ENCODE data around the gene SNAPC4. TPM values are rescaled to one million over a fixed set of nuclear protein-coding genes. Genes with fewer than 3 reads are reported as not detected.

SNAPC4 gene
- total RNA-seq, 1 donor from 2014 or later: 13.5 TPM

- no peak for DNase-seq (ENCODE audit: low spot score)
- Mint-ChIP-seq H3K27me3 (ENCODE audit: unreplicated experiment) (peaks cover 1% of the 10 kb centered on the region), H3K36me3 (ENCODE audit: low read depth, unreplicated experiment) (peaks cover 17% of the 10 kb centered on the region), H3K4me1 (ENCODE audit: unreplicated experiment) (no peaks in the 10 kb centered on the region), H3K9me3 (ENCODE audit: unreplicated experiment) (no peaks in the 10 kb centered on the region), H3K4me3 (ENCODE audit: unreplicated experiment) (no peak overlapping the region), H3K27ac (ENCODE audit: unreplicated experiment) (no peak overlapping the region)
- no peak for TF ChIP-seq CTCF (IDR thresholded peaks at IDR 0.05; ENCODE audit: unreplicated experiment)
Measured at GRCh38 chr9:136380381-136380780, 19.6 kb downstream of the SNAPC4 start.

GRCh38 chr9:136379891-136380290 lies 20.1 kb downstream of the SNAPC4 start:
- no peak overlapping the region for H3K4me3 Mint-ChIP-seq (ENCODE audit: unreplicated experiment)
- no peak overlapping the region for H3K27ac Mint-ChIP-seq (ENCODE audit: unreplicated experiment)
- no peak for DNase-seq (ENCODE audit: low spot score)
- TF ChIP-seq CTCF (IDR thresholded peaks at IDR 0.05; ENCODE audit: unreplicated experiment): no peak
- peaks cover 14% of the 10 kb centered on the region for H3K36me3 Mint-ChIP-seq (ENCODE audit: low read depth, unreplicated experiment)
- H3K4me1 Mint-ChIP-seq (ENCODE audit: unreplicated experiment): no peaks in the 10 kb centered on the region
- H3K9me3 Mint-ChIP-seq (ENCODE audit: unreplicated experiment): no peaks in the 10 kb centered on the region
- H3K27me3 Mint-ChIP-seq (ENCODE audit: unreplicated experiment): peaks cover 3% of the 10 kb centered on the region

- no peaks in the 10 kb centered on the region for H3K9me3 Mint-ChIP-seq (ENCODE audit: unreplicated experiment)
- peaks cover 9% of the 10 kb centered on the region for H3K36me3 Mint-ChIP-seq (ENCODE audit: low read depth, unreplicated experiment)
- H3K4me3 Mint-ChIP-seq (ENCODE audit: unreplicated experiment): no peak overlapping the region
- H3K27me3 Mint-ChIP-seq (ENCODE audit: unreplicated experiment): peaks cover 6% of the 10 kb centered on the region
- H3K4me1 Mint-ChIP-seq (ENCODE audit: unreplicated experiment): no peaks in the 10 kb centered on the region
- no peak overlapping the region for H3K27ac Mint-ChIP-seq (ENCODE audit: unreplicated experiment)
- TF ChIP-seq CTCF (IDR thresholded peaks at IDR 0.05; ENCODE audit: unreplicated experiment): no peak
- DNase-seq (ENCODE audit: low spot score): no peak
Measured at GRCh38 chr9:136379401-136379800, 20.6 kb downstream of the SNAPC4 start.

- H3K4me3 Mint-ChIP-seq (ENCODE audit: unreplicated experiment): no peak overlapping the region
- peaks cover 4% of the 10 kb centered on the region for H3K36me3 Mint-ChIP-seq (ENCODE audit: low read depth, unreplicated experiment)
- no peak for DNase-seq (ENCODE audit: low spot score)
- TF ChIP-seq CTCF (IDR thresholded peaks at IDR 0.05; ENCODE audit: unreplicated experiment): no peak
- H3K27me3 Mint-ChIP-seq (ENCODE audit: unreplicated experiment): peaks cover 6% of the 10 kb centered on the region
- H3K27ac Mint-ChIP-seq (ENCODE audit: unreplicated experiment): no peak overlapping the region
- no peaks in the 10 kb centered on the region for H3K9me3 Mint-ChIP-seq (ENCODE audit: unreplicated experiment)
- no peaks in the 10 kb centered on the region for H3K4me1 Mint-ChIP-seq (ENCODE audit: unreplicated experiment)
Measured at GRCh38 chr9:136379003-136379287, 21.0 kb downstream of the SNAPC4 start.

GRCh38 chr9:136378170-136379002 lies 21.6 kb downstream of the SNAPC4 start:
- no peak overlapping the region for H3K27ac Mint-ChIP-seq (ENCODE audit: unreplicated experiment)
- H3K4me1 Mint-ChIP-seq (ENCODE audit: unreplicated experiment): no peaks in the 10 kb centered on the region
- peaks cover 3% of the 10 kb centered on the region for H3K36me3 Mint-ChIP-seq (ENCODE audit: low read depth, unreplicated experiment)
- no peak overlapping the region for H3K4me3 Mint-ChIP-seq (ENCODE audit: unreplicated experiment)
- no peak for DNase-seq (ENCODE audit: low spot score)
- peaks cover 6% of the 10 kb centered on the region for H3K27me3 Mint-ChIP-seq (ENCODE audit: unreplicated experiment)
- no peak for TF ChIP-seq CTCF (IDR thresholded peaks at IDR 0.05; ENCODE audit: unreplicated experiment)
- no peaks in the 10 kb centered on the region for H3K9me3 Mint-ChIP-seq (ENCODE audit: unreplicated experiment)

Measured in endothelial cell (in vitro differentiated cells).